GM13977 (cell line): ENCODE measurements around the gene SYT1.

Experiments
- DNase-seq: peaks from one replicate; pipeline ENCODE4 v3.0.0; 2012; ENCODE audit warnings: low spot score
- in situ Hi-C: fragments of 300-500 bp; cut with MboI; formaldehyde crosslinking; loops from one replicate; pipeline ENCODE4 v1.12.0; 2022; ENCODE audit warnings: low sequenced_read_pairs, low pct_unique_long_range_greater_than_20kb, mixed read lengths, inconsistent platforms; ENCODE audit not compliant: unreplicated experiment
- TF ChIP-seq, protein P1 (sequence below): IDR thresholded peaks from 2 replicates; pipeline ENCODE4 v1.5.1; 2012; ENCODE audit warnings: mild to moderate bottlenecking, control low read depth; ENCODE audit not compliant: insufficient read depth; ENCODE audit errors: extremely low read depth, missing control alignments

The SYT1 gene

DNA sequence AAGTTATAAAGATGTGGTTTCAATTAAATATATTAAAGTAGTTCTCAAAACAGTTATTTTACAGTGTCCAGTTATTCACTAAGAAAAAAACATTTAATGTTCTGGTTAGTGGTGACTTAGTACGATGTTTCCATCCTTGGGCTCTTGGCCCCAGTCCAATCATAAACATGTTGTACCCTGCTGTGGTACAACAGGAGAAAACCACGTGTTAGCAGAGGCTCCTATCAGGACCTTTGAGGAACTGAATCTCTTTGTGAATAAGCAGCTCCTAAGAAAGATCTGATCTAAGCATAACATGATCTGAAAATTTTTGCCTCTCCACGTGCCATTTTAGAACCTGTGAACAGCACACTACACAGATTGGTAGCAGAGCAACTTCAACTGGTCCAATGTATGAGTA lies 234.0 kb downstream of the SYT1 start:
- TF ChIP-seq, protein P1, sequence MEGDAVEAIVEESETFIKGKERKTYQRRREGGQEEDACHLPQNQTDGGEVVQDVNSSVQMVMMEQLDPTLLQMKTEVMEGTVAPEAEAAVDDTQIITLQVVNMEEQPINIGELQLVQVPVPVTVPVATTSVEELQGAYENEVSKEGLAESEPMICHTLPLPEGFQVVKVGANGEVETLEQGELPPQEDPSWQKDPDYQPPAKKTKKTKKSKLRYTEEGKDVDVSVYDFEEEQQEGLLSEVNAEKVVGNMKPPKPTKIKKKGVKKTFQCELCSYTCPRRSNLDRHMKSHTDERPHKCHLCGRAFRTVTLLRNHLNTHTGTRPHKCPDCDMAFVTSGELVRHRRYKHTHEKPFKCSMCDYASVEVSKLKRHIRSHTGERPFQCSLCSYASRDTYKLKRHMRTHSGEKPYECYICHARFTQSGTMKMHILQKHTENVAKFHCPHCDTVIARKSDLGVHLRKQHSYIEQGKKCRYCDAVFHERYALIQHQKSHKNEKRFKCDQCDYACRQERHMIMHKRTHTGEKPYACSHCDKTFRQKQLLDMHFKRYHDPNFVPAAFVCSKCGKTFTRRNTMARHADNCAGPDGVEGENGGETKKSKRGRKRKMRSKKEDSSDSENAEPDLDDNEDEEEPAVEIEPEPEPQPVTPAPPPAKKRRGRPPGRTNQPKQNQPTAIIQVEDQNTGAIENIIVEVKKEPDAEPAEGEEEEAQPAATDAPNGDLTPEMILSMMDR: no peak
- DNase-seq: no peak
- in situ Hi-C loops: no loop called here

DNA sequence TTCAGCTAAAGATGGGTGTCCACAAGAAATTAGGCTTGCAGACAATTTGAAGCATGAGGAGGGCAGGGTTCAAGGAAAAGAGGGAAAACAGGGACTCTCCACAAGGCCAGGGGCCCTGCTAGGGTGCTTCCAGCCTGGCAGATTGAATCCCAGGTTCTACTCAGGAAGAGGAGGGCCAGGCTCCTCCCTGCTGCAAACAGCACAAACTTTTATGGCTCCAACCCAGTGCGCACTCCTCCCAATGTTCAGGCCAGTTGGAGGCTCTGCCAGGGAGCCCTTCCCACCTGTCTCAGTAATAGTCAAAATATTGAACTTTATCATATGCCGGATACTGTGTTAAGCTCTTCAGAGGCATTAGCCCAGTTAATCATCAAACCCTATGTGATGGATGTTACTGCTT lies 244.4 kb downstream of the SYT1 start:
- in situ Hi-C loops: no loop called here
- no peak for DNase-seq
- TF ChIP-seq, protein P1: no peak

DNA sequence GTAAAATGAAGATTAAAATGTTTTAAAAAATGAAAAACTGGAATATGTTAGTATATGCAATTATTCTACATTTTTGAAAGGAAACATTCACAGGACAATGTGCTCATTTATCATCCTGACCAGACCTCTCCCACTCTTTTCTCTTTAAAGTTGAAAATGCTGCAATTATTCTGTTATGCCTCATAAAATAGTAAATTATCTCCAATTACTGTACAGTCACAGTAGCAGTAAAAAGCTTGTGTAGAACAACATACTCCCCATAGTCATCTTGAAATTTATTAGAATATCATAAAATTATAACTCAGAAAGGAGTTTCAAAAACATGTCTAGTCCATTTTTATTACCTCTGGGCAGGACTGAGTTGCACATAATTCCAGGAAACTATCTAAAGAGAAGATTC lies 250.3 kb downstream of the SYT1 start:
- TF ChIP-seq, protein P1: no peak
- in situ Hi-C loops: no loop called here
- no peak for DNase-seq

DNA sequence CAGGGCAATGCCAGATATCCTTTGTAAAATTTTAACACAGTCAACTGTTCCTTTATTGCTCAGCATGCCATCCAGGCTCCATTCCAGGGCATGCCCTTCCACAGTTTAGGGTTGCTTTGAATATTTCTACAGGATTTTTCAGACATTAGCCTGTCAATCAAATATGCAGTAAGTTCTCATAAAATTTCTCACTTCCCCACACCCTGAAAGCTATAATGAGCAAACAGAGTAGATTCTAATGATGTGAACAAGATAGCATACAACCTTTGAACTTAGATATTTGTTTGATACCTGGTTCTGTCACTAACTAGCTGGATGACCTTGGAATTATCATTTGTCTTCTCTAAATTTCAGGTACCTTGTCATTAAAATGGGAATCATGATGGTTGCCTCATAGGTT lies 251.2 kb downstream of the SYT1 start:
- in situ Hi-C loops: no loop called here
- TF ChIP-seq, protein P1: no peak
- no peak for DNase-seq

DNA sequence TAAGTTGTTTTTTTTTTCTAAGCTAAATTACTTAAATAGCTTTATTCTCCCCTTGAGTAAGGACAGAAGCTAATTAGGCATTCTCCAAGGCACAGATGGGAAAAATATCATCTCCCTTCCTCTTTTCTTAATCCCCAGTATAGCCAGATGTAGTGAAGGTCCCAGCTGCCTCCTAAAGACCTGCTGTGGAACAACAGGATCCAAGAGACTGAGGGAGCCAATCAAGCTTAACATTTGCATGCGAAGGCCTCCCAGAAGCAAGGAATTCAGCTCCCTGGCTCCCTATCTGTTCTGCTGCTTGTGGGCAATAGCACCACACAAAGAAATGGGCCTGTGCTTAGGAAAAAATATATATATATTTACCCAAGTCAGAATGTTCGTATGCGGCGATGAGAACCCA lies 255.2 kb downstream of the SYT1 start:
- DNase-seq: no peak
- in situ Hi-C loops: no loop called here
- TF ChIP-seq, protein P1: no peak

DNA sequence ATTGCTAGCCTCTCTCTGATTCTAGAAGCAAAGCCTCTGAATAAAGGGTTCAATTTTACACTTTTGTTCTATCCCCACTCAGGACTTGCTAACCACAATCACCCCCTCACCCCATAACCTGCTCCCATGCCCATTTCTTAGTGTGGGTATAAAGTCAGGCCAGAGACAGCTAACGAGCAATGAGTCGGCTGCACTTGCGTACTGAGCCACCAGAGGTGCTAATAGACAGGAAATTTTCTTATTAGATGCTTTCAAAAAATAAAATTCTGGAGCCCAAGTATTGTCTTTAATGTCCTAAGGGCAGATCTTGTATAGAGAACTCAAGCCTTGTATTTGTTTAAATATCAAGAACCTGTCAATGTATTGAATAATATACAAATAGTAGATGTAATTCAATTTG lies 256.9 kb downstream of the SYT1 start:
- no peak for DNase-seq
- in situ Hi-C loops: no loop called here
- TF ChIP-seq, protein P1: no peak

DNA sequence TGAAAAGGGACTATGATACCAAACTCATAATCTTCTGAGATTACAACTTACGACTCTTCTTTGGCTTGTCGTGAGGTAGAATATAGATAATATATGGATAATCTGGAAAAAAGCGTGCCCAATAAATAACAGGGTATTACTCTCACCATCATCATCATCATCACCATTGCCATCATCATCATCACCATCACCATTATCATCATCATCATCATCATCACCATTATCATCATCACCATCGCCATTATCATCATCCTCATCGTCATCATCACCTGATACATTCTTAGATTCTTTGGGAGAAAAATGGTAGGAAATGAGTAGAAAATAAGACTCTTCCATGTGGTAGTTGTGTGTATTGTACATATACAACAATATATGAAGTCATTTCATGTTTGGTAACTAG lies 259.8 kb downstream of the SYT1 start:
- DNase-seq: no peak
- TF ChIP-seq, protein P1: no peak
- in situ Hi-C loops: no loop called here
